PC-3 (cell line): ENCODE results near the gene RAB5B.

Experiments used
- EZH2 ChIP-seq: fragments of 300-600 bp; sonication (generic); IDR thresholded peaks from one replicate; pipeline ENCODE4 v1.6.1; 2017; ENCODE audit warnings: antibody characterized with exemption, mild to moderate bottlenecking, low read length; ENCODE audit not compliant: unreplicated experiment
- EZH2phosphoT487 ChIP-seq: fragments of 300-600 bp; sonication (generic); IDR thresholded peaks from 2 replicates; pipeline ENCODE4 v1.6.1; 2018; ENCODE audit warnings: mild to moderate bottlenecking, antibody characterized with exemption, low read length, borderline replicate concordance
- TF ChIP-seq, protein P1 (sequence below): fragments of 300-600 bp; sonication (generic); conservative IDR thresholded peaks from 2 replicates; pipeline ENCODE4 v1.5.1; 2017; ENCODE audit warnings: antibody characterized with exemption, low read depth, mild to moderate bottlenecking, low read length

DNA sequence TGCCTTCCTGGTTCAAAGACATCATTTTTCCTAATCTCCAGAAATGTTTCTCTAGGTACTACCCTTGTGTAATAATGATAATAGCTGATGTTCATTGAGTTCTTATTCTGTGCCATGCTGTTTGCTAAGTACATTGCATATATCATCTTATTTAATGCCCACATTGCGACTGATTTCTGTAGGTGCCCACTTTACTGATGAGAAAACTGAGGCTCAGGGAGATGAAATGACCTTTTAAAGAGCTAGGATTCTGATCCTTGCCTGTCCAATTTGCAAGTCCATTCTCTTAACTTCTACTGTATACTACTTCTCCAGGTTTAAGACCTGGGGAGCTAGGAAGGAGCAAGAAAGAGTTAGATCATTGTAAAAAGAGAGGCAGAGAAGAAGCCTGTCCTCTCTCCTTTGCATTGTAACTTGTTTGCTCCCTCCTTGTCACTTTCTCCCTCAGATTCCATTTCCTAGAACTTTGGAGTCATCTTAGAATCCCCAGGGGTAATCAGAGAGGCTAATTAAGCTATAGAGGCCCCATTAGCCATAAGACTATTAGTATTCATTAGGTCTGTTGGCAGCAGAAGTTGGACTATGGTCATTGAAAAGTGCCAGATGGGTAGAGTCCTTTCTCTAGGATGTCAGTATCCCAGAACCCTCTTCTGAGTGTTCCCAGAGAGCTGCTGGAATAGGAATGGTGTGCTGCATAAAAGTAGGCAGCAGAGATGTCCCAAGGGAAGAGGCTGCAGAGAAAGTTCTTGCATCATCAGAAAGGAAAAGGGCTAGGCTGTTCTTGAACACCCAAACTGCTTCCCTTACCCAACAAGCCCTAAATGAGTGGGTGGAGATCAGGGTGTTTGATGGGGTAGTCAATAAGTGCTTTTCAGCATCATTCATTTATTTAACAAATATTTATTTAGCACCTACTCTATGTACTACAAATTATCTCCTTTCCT lies 39.8 kb upstream of the RAB5B start:
- TF ChIP-seq, protein P1, sequence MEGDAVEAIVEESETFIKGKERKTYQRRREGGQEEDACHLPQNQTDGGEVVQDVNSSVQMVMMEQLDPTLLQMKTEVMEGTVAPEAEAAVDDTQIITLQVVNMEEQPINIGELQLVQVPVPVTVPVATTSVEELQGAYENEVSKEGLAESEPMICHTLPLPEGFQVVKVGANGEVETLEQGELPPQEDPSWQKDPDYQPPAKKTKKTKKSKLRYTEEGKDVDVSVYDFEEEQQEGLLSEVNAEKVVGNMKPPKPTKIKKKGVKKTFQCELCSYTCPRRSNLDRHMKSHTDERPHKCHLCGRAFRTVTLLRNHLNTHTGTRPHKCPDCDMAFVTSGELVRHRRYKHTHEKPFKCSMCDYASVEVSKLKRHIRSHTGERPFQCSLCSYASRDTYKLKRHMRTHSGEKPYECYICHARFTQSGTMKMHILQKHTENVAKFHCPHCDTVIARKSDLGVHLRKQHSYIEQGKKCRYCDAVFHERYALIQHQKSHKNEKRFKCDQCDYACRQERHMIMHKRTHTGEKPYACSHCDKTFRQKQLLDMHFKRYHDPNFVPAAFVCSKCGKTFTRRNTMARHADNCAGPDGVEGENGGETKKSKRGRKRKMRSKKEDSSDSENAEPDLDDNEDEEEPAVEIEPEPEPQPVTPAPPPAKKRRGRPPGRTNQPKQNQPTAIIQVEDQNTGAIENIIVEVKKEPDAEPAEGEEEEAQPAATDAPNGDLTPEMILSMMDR, result no peak
- TF ChIP-seq EZH2, result no peak
- TF ChIP-seq EZH2phosphoT487, result no peak
